Epithelial cell of proximal tubule (primary cell): ENCODE data around the gene COMT. TPM values are rescaled to one million over a fixed set of nuclear protein-coding genes. Genes with fewer than 3 reads are reported as not detected.

Experiments
- DNase-seq: peaks from one replicate; pipeline ENCODE4 v3.0.0-alpha.2; 2011; ENCODE audit warnings: low read depth
- H3K4me3 ChIP-seq: 2 replicates; pipeline ENCODE4 v1.5.1; 2011; ENCODE audit warnings: low read depth, mild to moderate bottlenecking, low read length
- total RNA-seq: library from RNA; depleted of rRNA; stranded (reverse); fragments of >200 nt; gene quantifications from 2 replicates; pipeline ENCODE4 v1.2.3, GENCODE V29; 2015
- TF ChIP-seq, protein P1 (sequence below): conservative IDR thresholded peaks from 2 replicates; pipeline ENCODE4 v1.5.1; 2012; ENCODE audit warnings: low read depth, mild to moderate bottlenecking, low read length

Gene COMT
- total RNA-seq, 1 donor from 2014 or later: 272 TPM

DNA sequence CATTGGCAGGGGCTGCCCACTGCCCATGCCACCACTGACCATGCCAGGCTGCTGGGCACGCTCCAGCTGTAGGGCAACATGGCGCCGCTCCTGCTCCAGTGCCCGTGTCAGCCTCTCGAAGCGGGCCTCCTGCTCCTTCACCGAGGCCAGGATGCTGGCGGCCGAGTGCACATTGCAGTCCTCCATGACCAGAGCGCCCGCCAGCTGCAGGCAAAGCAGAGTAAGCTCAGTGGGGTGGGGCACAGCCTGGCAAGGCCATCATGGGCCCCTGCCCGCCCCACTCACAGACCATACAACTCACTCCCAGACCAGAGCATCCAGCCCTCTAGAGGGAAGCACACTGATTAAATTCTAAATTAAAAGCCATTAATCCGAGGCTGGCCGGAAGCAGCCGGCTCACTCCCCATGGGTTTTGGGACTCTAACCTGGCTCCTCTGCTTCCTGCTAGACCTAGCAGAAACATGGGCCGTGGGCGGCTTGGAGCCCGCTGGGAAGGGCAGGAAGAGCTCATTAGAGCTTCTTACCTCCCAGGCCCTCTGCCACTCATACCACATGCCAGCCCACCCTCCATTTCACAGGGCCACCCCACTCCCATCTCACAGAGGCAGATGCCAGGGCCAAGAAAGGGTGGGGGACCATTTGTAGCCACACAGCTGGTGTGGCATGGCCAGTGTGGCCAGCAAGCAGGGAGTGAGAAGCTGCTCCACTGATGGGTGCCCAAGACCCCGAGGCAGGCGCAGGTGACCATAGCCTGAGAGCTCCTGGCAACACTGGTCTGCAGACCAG, 49.2 kb downstream of the COMT start:
- no peak overlapping the region for H3K4me3 ChIP-seq
- TF ChIP-seq, protein P1, sequence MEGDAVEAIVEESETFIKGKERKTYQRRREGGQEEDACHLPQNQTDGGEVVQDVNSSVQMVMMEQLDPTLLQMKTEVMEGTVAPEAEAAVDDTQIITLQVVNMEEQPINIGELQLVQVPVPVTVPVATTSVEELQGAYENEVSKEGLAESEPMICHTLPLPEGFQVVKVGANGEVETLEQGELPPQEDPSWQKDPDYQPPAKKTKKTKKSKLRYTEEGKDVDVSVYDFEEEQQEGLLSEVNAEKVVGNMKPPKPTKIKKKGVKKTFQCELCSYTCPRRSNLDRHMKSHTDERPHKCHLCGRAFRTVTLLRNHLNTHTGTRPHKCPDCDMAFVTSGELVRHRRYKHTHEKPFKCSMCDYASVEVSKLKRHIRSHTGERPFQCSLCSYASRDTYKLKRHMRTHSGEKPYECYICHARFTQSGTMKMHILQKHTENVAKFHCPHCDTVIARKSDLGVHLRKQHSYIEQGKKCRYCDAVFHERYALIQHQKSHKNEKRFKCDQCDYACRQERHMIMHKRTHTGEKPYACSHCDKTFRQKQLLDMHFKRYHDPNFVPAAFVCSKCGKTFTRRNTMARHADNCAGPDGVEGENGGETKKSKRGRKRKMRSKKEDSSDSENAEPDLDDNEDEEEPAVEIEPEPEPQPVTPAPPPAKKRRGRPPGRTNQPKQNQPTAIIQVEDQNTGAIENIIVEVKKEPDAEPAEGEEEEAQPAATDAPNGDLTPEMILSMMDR: no peak
- no peak for DNase-seq

DNA sequence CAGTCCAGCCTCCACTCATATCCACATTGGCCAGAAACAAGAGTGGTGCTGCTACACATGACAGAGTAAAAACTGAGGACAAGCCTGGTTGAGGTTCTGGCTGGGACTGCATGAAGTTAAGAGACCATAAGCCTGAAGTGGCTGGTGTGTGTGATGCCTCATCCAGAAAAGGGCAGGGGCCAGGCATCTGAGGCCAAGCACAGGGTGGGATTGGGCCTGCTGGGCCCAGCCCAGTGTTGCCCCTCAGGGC, 49.7 kb downstream of the COMT start:
- DNase-seq: no peak
- TF ChIP-seq, protein P1: no peak
- H3K4me3 ChIP-seq: no peak overlapping the region

DNA sequence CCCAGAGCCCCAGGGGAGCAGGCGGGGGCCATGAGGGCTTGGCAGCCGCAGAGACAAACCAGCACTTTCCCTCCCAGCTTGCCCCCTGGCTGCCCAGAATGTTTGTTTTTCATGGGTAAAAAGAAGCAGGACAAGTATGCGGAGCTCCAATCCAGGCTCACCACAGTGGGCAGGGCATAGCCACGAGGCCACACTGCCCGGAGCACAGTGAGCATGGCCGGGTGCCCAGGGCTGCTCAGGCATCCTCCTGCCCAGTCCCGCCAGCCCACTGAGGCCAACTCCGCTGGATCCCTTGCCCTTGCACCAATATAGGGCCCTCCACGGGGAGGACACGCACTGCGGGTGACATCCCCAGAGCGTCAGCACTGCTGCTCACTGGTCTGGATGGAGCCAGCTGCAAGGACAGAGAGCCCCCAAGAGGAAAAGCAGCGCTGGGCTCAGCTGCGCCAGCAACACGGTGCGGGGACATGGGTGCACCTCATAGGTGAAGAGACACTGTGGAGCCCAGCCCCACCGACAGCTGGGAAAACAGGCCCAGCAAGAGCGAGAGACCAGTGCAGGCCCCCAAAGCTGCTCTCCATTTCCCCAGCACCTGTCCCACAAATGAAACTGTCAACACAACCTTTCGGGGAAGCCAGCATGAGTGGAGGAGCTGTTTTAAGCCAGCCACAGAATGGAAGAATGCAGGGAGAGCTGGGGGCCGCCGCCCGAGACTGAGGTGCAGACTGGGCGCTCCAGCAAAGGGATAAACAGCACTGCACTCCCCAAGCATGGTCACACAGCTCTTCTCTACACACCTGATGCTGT, 50.3 kb downstream of the COMT start:
- DNase-seq: no peak
- no peak overlapping the region for H3K4me3 ChIP-seq
- TF ChIP-seq, protein P1: no peak

DNA sequence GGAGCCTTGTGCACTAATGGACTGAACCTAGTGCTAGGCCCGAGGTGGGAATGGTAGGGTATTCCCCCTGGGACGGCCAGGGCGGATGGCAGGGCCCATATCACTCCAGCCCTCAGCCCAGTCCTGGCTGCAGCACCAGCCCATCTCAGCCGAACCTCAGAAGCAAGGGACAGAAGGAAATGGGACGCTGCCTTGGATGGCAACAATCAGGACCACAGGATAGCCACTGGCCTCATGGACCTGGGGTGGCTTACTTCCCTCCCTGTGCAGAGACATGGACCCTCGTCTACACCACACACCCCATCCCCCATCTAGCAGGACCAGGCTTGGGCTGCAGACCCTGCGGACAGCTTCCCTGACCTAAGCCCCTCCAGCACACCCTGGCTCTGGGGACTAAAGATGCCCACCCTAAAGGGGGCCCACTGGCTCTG, 50.9 kb downstream of the COMT start:
- H3K4me3 ChIP-seq: no peak overlapping the region
- DNase-seq: no peak
- TF ChIP-seq, protein P1: no peak

DNA sequence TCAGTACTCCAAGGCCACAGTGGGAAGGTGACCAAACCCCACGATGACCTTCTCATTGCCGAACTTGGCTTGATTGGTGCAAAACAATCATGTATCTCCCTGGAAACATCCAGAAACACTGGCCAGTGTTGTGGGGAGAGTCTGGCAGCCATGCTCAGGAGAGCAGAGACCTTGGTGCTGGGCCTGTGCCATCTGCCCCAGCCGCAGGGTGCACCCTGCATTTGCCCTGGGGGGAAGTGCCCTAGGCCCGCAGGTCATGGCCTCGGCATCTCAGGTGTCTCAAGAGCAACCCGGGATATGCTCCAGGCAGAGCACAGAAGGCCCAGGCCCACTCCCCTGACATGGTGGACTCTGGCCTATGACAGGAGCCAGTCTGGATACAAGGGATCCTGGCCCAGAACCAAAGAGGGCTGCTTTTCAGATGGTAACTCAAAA, 51.4 kb downstream of the COMT start:
- TF ChIP-seq, protein P1: no peak
- no peak overlapping the region for H3K4me3 ChIP-seq
- DNase-seq: no peak

DNA sequence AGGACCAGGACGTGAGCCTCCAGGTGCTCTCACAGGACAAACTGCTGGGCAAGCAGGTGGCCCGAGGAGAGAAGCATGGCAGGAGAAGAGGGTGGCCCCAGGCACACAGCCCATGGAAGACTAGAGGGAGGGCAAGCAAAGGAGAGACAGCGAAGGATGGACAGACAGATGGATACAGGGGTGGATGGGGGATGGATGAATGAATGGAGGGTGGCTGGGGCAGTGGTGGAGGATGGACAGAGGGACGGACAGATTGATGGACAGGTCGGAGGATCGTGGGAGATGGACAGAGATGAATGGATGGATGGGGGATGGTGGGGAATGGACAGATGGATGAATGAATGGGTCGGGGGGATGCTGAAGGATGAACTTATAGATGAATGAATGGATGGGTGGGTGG, 52.4 kb downstream of the COMT start:
- no peak overlapping the region for H3K4me3 ChIP-seq
- DNase-seq: no peak
- TF ChIP-seq, protein P1: no peak
